Prostate gland (tissue), 2 donors: ENCODE results near the gene MCCD1.

ENCODE experiments used
- POLR2A ChIP-seq: fragments of 450-650 bp; IDR thresholded peaks from one replicate; pipeline ENCODE4 v1.6.1; 2016; ENCODE audit warnings: antibody characterized with exemption, mild to moderate bottlenecking
- TF ChIP-seq, protein P1 (sequence below), 4 experiments: fragments of 200-600 bp in 2 of 4; fragments of 450-650 bp in 2 of 4; sonication (generic) in 2 of 4; IDR thresholded peaks; 1 replicate in 3 of 4; 2 replicates in 1 of 4; pipeline ENCODE4 v1.5.1; 2016 to 2019; ENCODE audit warnings: antibody characterized with exemption in 4 of 4, mild to moderate bottlenecking in 2 of 4, moderate library complexity in 2 of 4

DNA sequence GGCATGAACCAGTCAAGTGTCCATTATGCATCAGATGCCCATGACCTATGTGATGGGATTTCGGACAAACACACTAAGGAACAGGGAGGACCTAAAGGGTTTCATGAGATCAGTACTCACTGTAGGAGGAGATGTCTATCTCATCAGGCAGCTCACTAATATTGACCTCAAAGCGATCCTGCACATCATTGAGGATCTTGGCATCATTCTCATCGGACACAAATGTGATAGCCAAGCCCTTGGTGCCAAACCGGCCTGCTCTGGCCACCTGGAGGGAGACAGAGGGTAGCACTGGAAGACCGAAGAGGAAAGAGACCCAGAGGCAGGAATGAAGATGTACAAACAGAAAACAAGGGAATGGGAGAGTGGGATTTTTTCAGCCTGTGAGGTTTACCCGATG is 1.9 kb downstream of the MCCD1 start:
- TF ChIP-seq, protein P1, sequence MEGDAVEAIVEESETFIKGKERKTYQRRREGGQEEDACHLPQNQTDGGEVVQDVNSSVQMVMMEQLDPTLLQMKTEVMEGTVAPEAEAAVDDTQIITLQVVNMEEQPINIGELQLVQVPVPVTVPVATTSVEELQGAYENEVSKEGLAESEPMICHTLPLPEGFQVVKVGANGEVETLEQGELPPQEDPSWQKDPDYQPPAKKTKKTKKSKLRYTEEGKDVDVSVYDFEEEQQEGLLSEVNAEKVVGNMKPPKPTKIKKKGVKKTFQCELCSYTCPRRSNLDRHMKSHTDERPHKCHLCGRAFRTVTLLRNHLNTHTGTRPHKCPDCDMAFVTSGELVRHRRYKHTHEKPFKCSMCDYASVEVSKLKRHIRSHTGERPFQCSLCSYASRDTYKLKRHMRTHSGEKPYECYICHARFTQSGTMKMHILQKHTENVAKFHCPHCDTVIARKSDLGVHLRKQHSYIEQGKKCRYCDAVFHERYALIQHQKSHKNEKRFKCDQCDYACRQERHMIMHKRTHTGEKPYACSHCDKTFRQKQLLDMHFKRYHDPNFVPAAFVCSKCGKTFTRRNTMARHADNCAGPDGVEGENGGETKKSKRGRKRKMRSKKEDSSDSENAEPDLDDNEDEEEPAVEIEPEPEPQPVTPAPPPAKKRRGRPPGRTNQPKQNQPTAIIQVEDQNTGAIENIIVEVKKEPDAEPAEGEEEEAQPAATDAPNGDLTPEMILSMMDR (IDR thresholded peaks at IDR 0.05), result no peak
- no peak for TF ChIP-seq POLR2A
